Body of pancreas (tissue), 4 donors: ENCODE data around the gene FGD5.

Experiments
- CTCF ChIP-seq, 7 experiments: fragments of 450-650 bp in 4 of 7; fragments of 200-600 bp in 3 of 7; sonication (generic) in 3 of 7; IDR thresholded peaks; one replicate each; pipeline ENCODE4 v1.5.1; 2016 to 2019; ENCODE audit warnings: antibody characterized with exemption in 7 of 7
- POLR2A ChIP-seq, 3 donors: fragments of 450-650 bp; IDR thresholded peaks; one replicate each; pipeline ENCODE4 v1.6.1; 2016; ENCODE audit warnings: antibody characterized with exemption in 3 of 3, mild to moderate bottlenecking in 2 of 3

GRCh38 chr3:14793858-14794234 lies 24.9 kb upstream of the FGD5 start:
- no peak for TF ChIP-seq CTCF (IDR thresholded peaks at IDR 0.05)
- TF ChIP-seq POLR2A (IDR thresholded peaks at IDR 0.05) = no peak
